Spleen (tissue), 11 donors: ENCODE results near the gene OR1L8. TPM values are rescaled to one million over a fixed set of nuclear protein-coding genes. Genes with fewer than 3 reads are reported as not detected.

Experiments used
- DNase-seq: peaks from one replicate; pipeline ENCODE4 v3.0.0-alpha.2; 2020
- H3K27ac ChIP-seq, 8 donors: fragments of 200-600 bp; sonication (generic) in 7 of 8; 1 replicate in 4 of 8; 2 replicates in 4 of 8; pipeline versions ENCODE4 v1.5.0 to v1.8.0; 2016 to 2021; ENCODE audit warnings: inconsistent platforms in 4 of 8, mild to moderate bottlenecking in 4 of 8, moderate library complexity in 1 of 8
- H3K27me3 ChIP-seq, 7 donors: fragments of 200-600 bp; sonication (generic) in 6 of 7; replicated peaks in 1 of 7; 1 replicate in 4 of 7; 2 replicates in 3 of 7; pipeline versions ENCODE4 v1.5.0 to v1.8.0; 2016 to 2021; ENCODE audit warnings: inconsistent platforms in 3 of 7, mild to moderate bottlenecking in 1 of 7
- H3K36me3 ChIP-seq, 6 donors: fragments of 200-600 bp; sonication (generic) in 5 of 6; 1 replicate in 4 of 6; 2 replicates in 2 of 6; pipeline versions ENCODE4 v1.5.0 to v1.8.0; 2016 to 2021; ENCODE audit warnings: inconsistent platforms in 2 of 6
- H3K4me1 ChIP-seq, 6 donors: fragments of 200-600 bp; sonication (generic) in 5 of 6; 1 replicate in 3 of 6; 2 replicates in 3 of 6; pipeline versions ENCODE4 v1.5.0 to v1.8.0; 2016 to 2021; ENCODE audit warnings: inconsistent platforms in 3 of 6
- H3K4me3 ChIP-seq, 8 donors: fragments of 200-600 bp; sonication (generic) in 7 of 8; 1 replicate in 4 of 8; 2 replicates in 4 of 8; pipeline versions ENCODE4 v1.5.0 to v1.8.0; 2016 to 2021; ENCODE audit warnings: inconsistent platforms in 4 of 8, mild to moderate bottlenecking in 4 of 8, moderate library complexity in 2 of 8
- H3K9me3 ChIP-seq, 8 donors: fragments of 200-600 bp; sonication (generic) in 7 of 8; 1 replicate in 4 of 8; 2 replicates in 4 of 8; pipeline versions ENCODE4 v1.5.0 to v1.8.0; 2016 to 2021; ENCODE audit warnings: inconsistent platforms in 4 of 8
- CTCF ChIP-seq, 11 experiments: fragments of 200-600 bp in 7 of 11; fragments of 450-650 bp in 4 of 11; sonication (generic) in 4 of 11; IDR thresholded peaks in 8 of 11; conservative IDR thresholded peaks in 3 of 11; 1 replicate in 7 of 11; 2 replicates in 4 of 11; pipeline versions ENCODE4 v1.4.0 to v1.8.0; 2016 to 2021; ENCODE audit warnings: antibody characterized with exemption in 11 of 11, inconsistent platforms in 4 of 11, mild to moderate bottlenecking in 1 of 11
- POLR2A ChIP-seq, 3 donors: fragments of 450-650 bp; IDR thresholded peaks; one replicate each; pipeline ENCODE4 v1.5.1; 2017; ENCODE audit warnings: antibody characterized with exemption in 3 of 3, mild to moderate bottlenecking in 1 of 3
- POLR2AphosphoS5 ChIP-seq, 3 donors: sonication (generic); formaldehyde crosslinking; IDR thresholded peaks; one replicate each; pipeline ENCODE4 v1.5.1; 2017; ENCODE audit warnings: antibody characterized with exemption in 3 of 3
- WGBS, 5 donors: extraction: QIAGEN DNeasy Blood & Tissue Kit in 3 of 5; methylation state at CpG; one replicate each; pipeline versions ENCODE4 v1.1.5 to v1.1.7; 2013 to 2018; 5-methylcytosine and 5-hydroxymethylcytosine counted together
- intact Hi-C: fragments of 100-400 bp; cut with DNase I; formaldehyde crosslinking; loops from one replicate; pipeline ENCODE4 v1.15.0; 2023; ENCODE audit warnings: low total_unique reads
- polyA plus RNA-seq, 3 donors: library from polyadenylated mRNA; stranded (reverse); fragments of 200-250 nt; gene quantifications; one replicate each; pipeline ENCODE4 v1.2.1, GENCODE V29; 2013
- total RNA-seq, 7 donors: library from RNA; depleted of rRNA in 3 of 7; stranded (reverse); fragments of >200 nt in 3 of 7; fragmentation: NEBNext Ultra II Directional in 4 of 7; extraction: Animal tissue kit (Norgen Biotek cat#: 25700) in 4 of 7; gene quantifications; one replicate each; pipeline versions ENCODE4 v1.1.0 to v1.2.1, GENCODE V29; 2016 to 2021
- donor health status: healthy with polysubstance abuse.
- donor health status: DM: no; HTN: no; CAD: no; lungs with moderate emphysema.
- donor health status: DM: no; HTN: no; CAD: no.
- donor health status: Bipolar disorder and iron deficiency.
- donor health status: healthy.
- donor health status: DM: no; HTN: no; CAD: no.
- donor health status: DM: yes; HTN: yes; CAD: no.

OR1L8 gene
- total and polyA plus RNA-seq, 10 donors = 0.17 to 1.6 (median 0.68) TPM; not detected in 1

- TF ChIP-seq POLR2A (IDR thresholded peaks at IDR 0.05) = no peak
- TF ChIP-seq CTCF (IDR thresholded peaks at IDR 0.05 in 8 of 11, conservative IDR thresholded peaks at IDR 0.05 in 3 of 11) = no peak
- no peak for TF ChIP-seq POLR2AphosphoS5 (IDR thresholded peaks at IDR 0.05)
- Histone ChIP-seq H3K27ac (no peak overlapping the region), H3K27me3 (peaks cover 0 to 4% (median 0%) of the 10 kb centered on the region in 7 donors), H3K4me1 (no peaks in the 10 kb centered on the region), H3K36me3 (no peaks in the 10 kb centered on the region), H3K4me3 (no peak overlapping the region), H3K9me3 (peaks cover 0 to 13% (median 8%) of the 10 kb centered on the region in 8 donors)
- intact Hi-C loops = no loop called here
- DNase-seq = no peak
- 45 to 69% (median 61%) methylated on average over 1 of the region's 1 CpG for WGBS, 5 donors
Measured at GRCh38 chr9:122605691-122606090, 22.5 kb upstream of the OR1L8 start.

DNA sequence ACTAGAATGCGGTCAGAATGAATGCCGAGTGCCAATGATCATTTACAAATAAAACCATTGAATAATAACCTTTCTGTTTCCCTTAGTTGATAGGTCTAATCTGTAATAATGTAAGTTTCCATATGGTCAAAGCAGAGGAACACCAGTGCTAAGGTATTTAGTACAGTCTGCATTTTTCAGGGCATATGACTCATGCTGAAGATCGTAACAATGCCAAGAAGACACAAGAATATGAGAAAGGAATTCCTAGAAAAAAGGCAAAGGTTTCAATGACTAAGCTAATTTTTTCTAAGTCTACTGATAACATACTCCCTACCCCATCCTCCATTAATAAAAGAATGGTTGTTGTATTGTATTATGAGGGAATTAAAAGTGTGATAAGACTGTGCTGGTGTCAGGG, 2.8 kb downstream of the OR1L8 start:
- intact Hi-C loops = no loop called here
- no peaks in the 10 kb centered on the region for H3K27me3 ChIP-seq
- TF ChIP-seq CTCF (IDR thresholded peaks at IDR 0.05 in 8 of 11, conservative IDR thresholded peaks at IDR 0.05 in 3 of 11) = no peak
- no peak for TF ChIP-seq POLR2A (IDR thresholded peaks at IDR 0.05)
- no peak for TF ChIP-seq POLR2AphosphoS5 (IDR thresholded peaks at IDR 0.05)
- H3K4me3 ChIP-seq = no peak overlapping the region
- H3K9me3 ChIP-seq = no peaks in the 10 kb centered on the region
- no peak for DNase-seq
- no peaks in the 10 kb centered on the region for H3K36me3 ChIP-seq
- 87 to 93% (median 89%) methylated on average over 3 of the region's 3 CpGs for WGBS, 5 donors
- no peaks in the 10 kb centered on the region for H3K4me1 ChIP-seq
- H3K27ac ChIP-seq = no peak overlapping the region

- Histone ChIP-seq H3K4me1 (no peaks in the 10 kb centered on the region), H3K27me3 (no peaks in the 10 kb centered on the region), H3K9me3 (no peaks in the 10 kb centered on the region), H3K36me3 (no peaks in the 10 kb centered on the region), H3K4me3 (no peak overlapping the region), H3K27ac (no peak overlapping the region)
- WGBS, 5 donors = 61 to 78% (median 70%) methylated on average over 5 of the region's 5 CpGs
- DNase-seq = no peak
- no peak for TF ChIP-seq POLR2A (IDR thresholded peaks at IDR 0.05)
- intact Hi-C loops = no loop called here
Measured at GRCh38 chr9:122579874-122580273, 3.3 kb downstream of the OR1L8 start.

GRCh38 chr9:122572456-122572855, 10.7 kb downstream of the OR1L8 start:
- TF ChIP-seq POLR2A (IDR thresholded peaks at IDR 0.05) = no peak
- no peak for TF ChIP-seq POLR2AphosphoS5 (IDR thresholded peaks at IDR 0.05)
- no peak for TF ChIP-seq CTCF (IDR thresholded peaks at IDR 0.05 in 8 of 11, conservative IDR thresholded peaks at IDR 0.05 in 3 of 11)
- WGBS, 5 donors = 61 to 85% (median 77%) methylated on average over 2 of the region's 2 CpGs
- H3K4me3 ChIP-seq = no peak overlapping the region

DNA sequence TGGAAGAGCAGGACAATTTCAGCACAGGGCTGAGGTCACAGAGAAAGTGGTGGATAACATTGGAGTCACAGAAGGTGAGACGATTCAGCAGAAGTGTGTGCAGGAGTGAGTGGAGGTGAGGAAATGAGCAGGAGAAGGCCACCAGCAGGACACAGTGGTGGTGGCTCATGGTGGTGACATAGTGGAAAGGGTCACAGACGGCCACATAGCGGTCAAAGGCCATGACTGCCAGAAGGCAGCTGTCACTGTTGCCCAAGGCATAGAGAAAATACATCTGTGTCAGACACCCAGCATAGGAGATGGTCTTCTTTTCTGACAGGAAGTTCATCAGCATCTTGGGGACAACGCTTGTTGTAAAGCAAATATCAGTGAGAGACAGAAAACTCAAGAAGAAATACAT, 15.3 kb downstream of the OR1L8 start:
- Histone ChIP-seq H3K27me3 (peaks cover 0 to 7% (median 0%) of the 10 kb centered on the region in 7 donors), H3K4me3 (no peak overlapping the region), H3K4me1 (no peaks in the 10 kb centered on the region), H3K27ac (no peak overlapping the region), H3K36me3 (no peaks in the 10 kb centered on the region), H3K9me3 (peaks cover 0 to 10% (median 2%) of the 10 kb centered on the region in 8 donors)
- DNase-seq = no peak
- 81 to 96% (median 93%) methylated on average over 4 of the region's 4 CpGs for WGBS, 5 donors
- TF ChIP-seq POLR2A (IDR thresholded peaks at IDR 0.05) = no peak
- intact Hi-C loops = no loop called here

More at GRCh38 chr9:122572456-122572855, 10.7 kb downstream of the OR1L8 start:
- intact Hi-C loops = no loop called here
- DNase-seq = no peak
- Histone ChIP-seq H3K27ac (no peak overlapping the region), H3K36me3 (no peaks in the 10 kb centered on the region), H3K4me1 (no peaks in the 10 kb centered on the region), H3K9me3 (no peaks in the 10 kb centered on the region), H3K27me3 (no peaks in the 10 kb centered on the region)
